Mammary epithelial cell (primary cell): ENCODE measurements around the gene FHIP2A.
A peak's percentile ranks its signal among the peaks of the same experiment; 100 is the strongest.
"Not testable (repeated sequence)": the region's sequence is repeated elsewhere in the genome, so short reads cannot be mapped to it uniquely, and the experiment has no call there.

Experiments
- EZH2 ChIP-seq: IDR thresholded peaks from 2 replicates; pipeline ENCODE4 v1.6.1; 2012; ENCODE audit warnings: low read length, inconsistent platforms, borderline replicate concordance
- TF ChIP-seq, protein P1 (sequence below), 2 donors: IDR thresholded peaks in 1 of 2; conservative IDR thresholded peaks in 1 of 2; 2 replicates each; pipeline ENCODE4 v1.5.1; 2011 to 2012; ENCODE audit warnings: inconsistent platforms in 2 of 2, low read length in 2 of 2, mild to moderate bottlenecking in 2 of 2, control low read depth in 1 of 2, low read depth in 1 of 2; ENCODE audit not compliant: insufficient read depth in 1 of 2; ENCODE audit errors: extremely low read depth in 1 of 2

DNA sequence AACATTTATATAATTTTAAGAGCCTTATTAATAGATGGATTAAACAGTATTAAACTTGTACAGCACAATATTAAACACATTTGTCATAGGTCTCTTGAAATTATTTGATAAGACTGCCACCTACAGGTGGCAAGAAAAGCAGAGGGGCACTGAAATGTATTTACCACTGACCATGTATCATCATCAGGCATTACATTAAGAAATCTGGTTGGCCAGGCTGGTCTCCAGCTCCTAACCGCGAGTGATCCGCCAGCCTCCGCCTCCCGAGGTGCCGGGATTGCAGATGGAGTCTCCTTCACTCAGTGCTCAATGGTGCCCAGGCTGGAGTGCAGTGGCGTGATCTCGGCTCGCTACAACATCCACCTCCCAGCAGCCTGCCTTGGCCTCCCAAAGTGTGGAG, 35.1 kb upstream of the FHIP2A start:
- TF ChIP-seq, protein P1, sequence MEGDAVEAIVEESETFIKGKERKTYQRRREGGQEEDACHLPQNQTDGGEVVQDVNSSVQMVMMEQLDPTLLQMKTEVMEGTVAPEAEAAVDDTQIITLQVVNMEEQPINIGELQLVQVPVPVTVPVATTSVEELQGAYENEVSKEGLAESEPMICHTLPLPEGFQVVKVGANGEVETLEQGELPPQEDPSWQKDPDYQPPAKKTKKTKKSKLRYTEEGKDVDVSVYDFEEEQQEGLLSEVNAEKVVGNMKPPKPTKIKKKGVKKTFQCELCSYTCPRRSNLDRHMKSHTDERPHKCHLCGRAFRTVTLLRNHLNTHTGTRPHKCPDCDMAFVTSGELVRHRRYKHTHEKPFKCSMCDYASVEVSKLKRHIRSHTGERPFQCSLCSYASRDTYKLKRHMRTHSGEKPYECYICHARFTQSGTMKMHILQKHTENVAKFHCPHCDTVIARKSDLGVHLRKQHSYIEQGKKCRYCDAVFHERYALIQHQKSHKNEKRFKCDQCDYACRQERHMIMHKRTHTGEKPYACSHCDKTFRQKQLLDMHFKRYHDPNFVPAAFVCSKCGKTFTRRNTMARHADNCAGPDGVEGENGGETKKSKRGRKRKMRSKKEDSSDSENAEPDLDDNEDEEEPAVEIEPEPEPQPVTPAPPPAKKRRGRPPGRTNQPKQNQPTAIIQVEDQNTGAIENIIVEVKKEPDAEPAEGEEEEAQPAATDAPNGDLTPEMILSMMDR (conservative IDR thresholded peaks at IDR 0.05 in 1 of 2, IDR thresholded peaks at IDR 0.05 in 1 of 2; ENCODE audit: extremely low read depth in 1 of 2, insufficient read depth in 1 of 2, low read depth in 1 of 2, low read length in 2 of 2), result peak; percentile 64 to 66
- TF ChIP-seq EZH2, result not testable (repeated sequence)
